ENCODE data around the gene COX6A1.
"Not testable (repeated sequence)": the region's sequence is repeated elsewhere in the genome, so short reads cannot be mapped to it uniquely, and the experiment has no call there.

Gene COX6A1

DNA sequence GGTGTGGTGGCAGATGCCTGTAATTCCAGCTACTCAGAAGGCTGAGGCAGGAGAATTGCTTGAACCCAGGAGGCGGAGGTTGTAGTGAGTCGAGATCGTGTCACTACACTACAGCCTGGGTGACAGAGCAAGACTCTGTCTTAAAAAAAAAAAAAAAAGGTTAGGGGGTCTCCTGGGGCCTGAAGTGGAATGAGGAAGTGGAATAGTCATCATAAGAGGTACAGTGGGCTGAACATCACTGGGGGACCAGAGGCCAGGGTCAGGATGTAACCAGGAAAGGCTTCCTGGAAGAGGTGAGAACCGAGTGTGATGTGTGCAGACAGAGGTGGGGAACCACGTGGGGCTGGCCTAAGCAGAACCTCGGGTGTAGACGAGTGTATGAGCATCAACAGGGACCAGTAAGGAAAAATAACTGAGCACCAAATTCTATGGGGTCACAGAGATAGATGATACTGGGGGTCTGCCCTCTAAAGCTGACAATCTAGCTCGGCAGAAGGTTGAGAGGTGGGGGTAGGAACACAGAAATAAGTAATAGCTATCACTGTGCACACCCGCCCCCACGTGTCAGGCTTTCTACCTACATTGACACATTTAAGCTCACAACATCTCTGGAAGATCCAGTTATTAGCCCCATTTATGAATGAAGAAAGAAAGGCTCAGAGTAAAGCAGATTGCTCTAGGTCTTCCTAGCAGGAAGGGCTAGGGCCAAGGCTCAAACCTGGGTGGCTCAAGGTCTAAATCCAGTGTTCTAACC lies 5.0 kb upstream of the COX6A1 start:
- TF ChIP-seq, protein P1, sequence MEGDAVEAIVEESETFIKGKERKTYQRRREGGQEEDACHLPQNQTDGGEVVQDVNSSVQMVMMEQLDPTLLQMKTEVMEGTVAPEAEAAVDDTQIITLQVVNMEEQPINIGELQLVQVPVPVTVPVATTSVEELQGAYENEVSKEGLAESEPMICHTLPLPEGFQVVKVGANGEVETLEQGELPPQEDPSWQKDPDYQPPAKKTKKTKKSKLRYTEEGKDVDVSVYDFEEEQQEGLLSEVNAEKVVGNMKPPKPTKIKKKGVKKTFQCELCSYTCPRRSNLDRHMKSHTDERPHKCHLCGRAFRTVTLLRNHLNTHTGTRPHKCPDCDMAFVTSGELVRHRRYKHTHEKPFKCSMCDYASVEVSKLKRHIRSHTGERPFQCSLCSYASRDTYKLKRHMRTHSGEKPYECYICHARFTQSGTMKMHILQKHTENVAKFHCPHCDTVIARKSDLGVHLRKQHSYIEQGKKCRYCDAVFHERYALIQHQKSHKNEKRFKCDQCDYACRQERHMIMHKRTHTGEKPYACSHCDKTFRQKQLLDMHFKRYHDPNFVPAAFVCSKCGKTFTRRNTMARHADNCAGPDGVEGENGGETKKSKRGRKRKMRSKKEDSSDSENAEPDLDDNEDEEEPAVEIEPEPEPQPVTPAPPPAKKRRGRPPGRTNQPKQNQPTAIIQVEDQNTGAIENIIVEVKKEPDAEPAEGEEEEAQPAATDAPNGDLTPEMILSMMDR (IDR thresholded peaks at IDR 0.05; ENCODE audit: insufficient read depth, low read length, poor library complexity, severe bottlenecking), result no peak
- Histone ChIP-seq H3K27me3 (replicated peaks; ENCODE audit: control insufficient read depth, insufficient read depth, low read length) (no peaks in the 10 kb centered on the region), H3K36me3 (ENCODE audit: control insufficient read depth, insufficient read depth, low read length) (no peaks in the 10 kb centered on the region), H3K4me3 (replicated peaks; ENCODE audit: low read depth, low read length) (no peak overlapping the region)
- no peak for DNase-seq (ENCODE audit: extremely low read depth, insufficient read length)

GRCh38 chr12:120438495-120439198 lies 734 bp downstream of the COX6A1 start:
- TF ChIP-seq, protein P1 (IDR thresholded peaks at IDR 0.05; ENCODE audit: insufficient read depth, low read length, poor library complexity, severe bottlenecking), result no peak
- peak; percentile 28 for DNase-seq (ENCODE audit: extremely low read depth, insufficient read length)

DNA sequence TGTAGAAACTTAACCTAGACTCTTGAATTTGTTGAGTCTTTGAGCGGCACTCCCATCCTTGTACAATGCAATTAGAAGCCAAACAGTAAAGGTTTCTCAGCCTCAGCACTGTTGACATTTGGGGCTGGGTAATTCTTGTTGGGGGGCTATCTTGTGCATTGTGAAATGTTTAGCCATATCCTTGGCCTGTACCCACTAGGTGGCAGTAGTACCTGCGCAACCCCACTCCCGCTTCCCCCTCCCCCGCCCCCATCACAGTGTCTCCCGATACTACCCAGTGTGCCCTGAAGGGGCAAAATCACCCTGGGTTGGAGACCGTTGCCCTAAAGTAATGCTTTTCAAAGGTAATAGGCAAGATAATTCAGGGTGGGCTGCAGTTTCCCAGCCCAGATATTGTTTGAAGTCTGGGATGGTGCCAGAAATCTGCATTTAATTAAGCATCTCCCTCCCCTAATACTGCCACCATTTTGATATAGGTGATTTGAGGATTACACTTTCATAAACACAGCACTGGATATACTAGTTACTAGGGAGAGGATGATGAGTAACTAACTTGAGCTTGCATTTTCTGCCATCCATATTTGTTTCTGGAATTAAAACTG lies 1.8 kb downstream of the COX6A1 start:
- Histone ChIP-seq H3K4me3 (replicated peaks; ENCODE audit: low read depth, low read length) (peak overlapping the region; percentile 95), H3K36me3 (ENCODE audit: control insufficient read depth, insufficient read depth, low read length) (peaks cover 4% of the 10 kb centered on the region), H3K27me3 (replicated peaks; ENCODE audit: control insufficient read depth, insufficient read depth, low read length) (no peaks in the 10 kb centered on the region)
- DNase-seq (ENCODE audit: extremely low read depth, insufficient read length), result peak; percentile 64
- TF ChIP-seq, protein P1 (IDR thresholded peaks at IDR 0.05; ENCODE audit: insufficient read depth, low read length, poor library complexity, severe bottlenecking), result peak; percentile 84

More at GRCh38 chr12:120438495-120439198, 734 bp downstream of the COX6A1 start:
- Histone ChIP-seq H3K4me3 (replicated peaks; ENCODE audit: low read depth, low read length) (peak overlapping the region; percentile 95), H3K27me3 (replicated peaks; ENCODE audit: control insufficient read depth, insufficient read depth, low read length) (no peaks in the 10 kb centered on the region), H3K36me3 (ENCODE audit: control insufficient read depth, insufficient read depth, low read length) (no peaks in the 10 kb centered on the region; the same call in 1 of the 2 replicates)

DNA sequence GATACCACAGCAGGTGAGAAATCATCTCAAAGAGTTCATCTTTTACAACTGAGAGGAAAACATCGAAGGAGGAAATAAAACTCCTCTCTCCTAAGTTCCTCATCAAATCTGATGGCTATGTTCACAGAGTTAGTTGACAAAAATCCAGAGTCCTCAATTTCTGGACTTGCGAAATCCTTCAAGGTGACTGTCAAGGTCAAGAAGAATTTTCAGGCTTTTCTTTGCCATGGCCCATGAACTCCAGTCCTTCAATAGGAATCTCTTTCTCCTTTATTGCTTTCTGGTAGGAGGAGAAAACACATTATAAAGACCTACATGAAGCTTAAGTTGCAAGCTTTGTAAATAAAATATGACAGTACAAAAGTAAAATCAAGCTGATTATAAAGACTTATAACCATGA lies 6.8 kb downstream of the COX6A1 start:
- Histone ChIP-seq H3K4me3 (replicated peaks; ENCODE audit: low read depth, low read length) (peak overlapping the region; percentile 92), H3K27me3 (replicated peaks; ENCODE audit: control insufficient read depth, insufficient read depth, low read length) (no peaks in the 10 kb centered on the region), H3K36me3 (ENCODE audit: control insufficient read depth, insufficient read depth, low read length) (peaks cover 5% of the 10 kb centered on the region)
- DNase-seq (ENCODE audit: extremely low read depth, insufficient read length), result no peak
- TF ChIP-seq, protein P1 (IDR thresholded peaks at IDR 0.05; ENCODE audit: insufficient read depth, low read length, poor library complexity, severe bottlenecking), result no peak

- peak; percentile 91 for DNase-seq (ENCODE audit: extremely low read depth, insufficient read length)
- H3K36me3 ChIP-seq (ENCODE audit: control insufficient read depth, insufficient read depth, low read length), result peaks cover 6% of the 10 kb centered on the region
- H3K4me3 ChIP-seq (replicated peaks; ENCODE audit: low read depth, low read length), result peak within 1 kb of the TSS; percentile 92
- TF ChIP-seq, protein P1 (IDR thresholded peaks at IDR 0.05; ENCODE audit: insufficient read depth, low read length, poor library complexity, severe bottlenecking), result no peak
- H3K27me3 ChIP-seq (replicated peaks; ENCODE audit: control insufficient read depth, insufficient read depth, low read length), result no peaks in the 10 kb centered on the region
Observed at GRCh38 chr12:120445911-120446843, 8.3 kb downstream of the COX6A1 start, which contains the start of the genes GATC and TRIAP1. GATC (plus strand) TSS chr12:120446444; CDS start chr12:120446481, 37 bp downstream. TRIAP1 (minus strand) TSS chr12:120446384; CDS start chr12:120446372, 12 bp downstream.

- H3K27me3 ChIP-seq (replicated peaks; ENCODE audit: control insufficient read depth, insufficient read depth, low read length); H3K36me3 ChIP-seq (ENCODE audit: control insufficient read depth, insufficient read depth, low read length); DNase-seq (ENCODE audit: extremely low read depth, insufficient read length): not testable (repeated sequence)
- peak overlapping the region; percentile 92 for H3K4me3 ChIP-seq (replicated peaks; ENCODE audit: low read depth, low read length)
Observed at GRCh38 chr12:120446844-120447178, 8.9 kb downstream of the COX6A1 start.
